ENCODE measurements around the gene NAGLU.
A peak's percentile ranks its signal among the peaks of the same experiment; 100 is the strongest.

NAGLU gene

GRCh38 chr17:42586514-42587230 lies 50.6 kb downstream of the NAGLU start:
- DNase-seq = no peak
- Mint-ChIP-seq H3K4me1 (no peaks in the 10 kb centered on the region), H3K36me3 (ENCODE audit: low read depth) (peaks cover 53% of the 10 kb centered on the region)

GRCh38 chr17:42590886-42591285 lies 54.8 kb downstream of the NAGLU start:
- no peaks in the 10 kb centered on the region for H3K27me3 Mint-ChIP-seq (ENCODE audit: low read depth, poor library complexity)
- H3K27ac Mint-ChIP-seq = no peak overlapping the region
- no peak for TF ChIP-seq CTCF (IDR thresholded peaks at IDR 0.05)
- H3K4me1 Mint-ChIP-seq = no peaks in the 10 kb centered on the region
- H3K4me3 Mint-ChIP-seq = no peak overlapping the region
- H3K36me3 Mint-ChIP-seq (ENCODE audit: low read depth) = peaks cover 47% of the 10 kb centered on the region
- no peak for DNase-seq
- no peaks in the 10 kb centered on the region for H3K9me3 Mint-ChIP-seq

More at GRCh38 chr17:42586514-42587230, 50.6 kb downstream of the NAGLU start:
- no peak for TF ChIP-seq CTCF (IDR thresholded peaks at IDR 0.05)
- Mint-ChIP-seq H3K27me3 (ENCODE audit: low read depth, poor library complexity) (no peaks in the 10 kb centered on the region), H3K4me3 (no peak overlapping the region), H3K27ac (peak overlapping the region; percentile 39), H3K9me3 (no peaks in the 10 kb centered on the region)

GRCh38 chr17:42591411-42591810 lies 55.4 kb downstream of the NAGLU start:
- TF ChIP-seq CTCF (IDR thresholded peaks at IDR 0.05) = no peak
- Mint-ChIP-seq H3K4me1 (no peaks in the 10 kb centered on the region), H3K9me3 (no peaks in the 10 kb centered on the region)

More at GRCh38 chr17:42591411-42591810, 55.4 kb downstream of the NAGLU start:
- H3K4me3 Mint-ChIP-seq = no peak overlapping the region
- H3K27me3 Mint-ChIP-seq (ENCODE audit: low read depth, poor library complexity) = no peaks in the 10 kb centered on the region
- no peak overlapping the region for H3K27ac Mint-ChIP-seq
- peaks cover 50% of the 10 kb centered on the region for H3K36me3 Mint-ChIP-seq (ENCODE audit: low read depth)
- no peak for DNase-seq

Data from nephron progenitor cell (in vitro differentiated cells).